Activated B cell treated with CpG ODN at 0.5 μM for 24 hours (primary cell): ENCODE results near the gene OTUD3. TPM values are rescaled to one million over a fixed set of nuclear protein-coding genes. Genes with fewer than 3 reads are reported as not detected.

Experiments used
- ATAC-seq: fragments of 200-7000 bp; cut with Tn5 transposase; one replicate; pipeline ENCODE4 v1.10.0; 2021; ENCODE audit warnings: low read depth, mild to moderate bottlenecking, moderate library complexity
- CTCF ChIA-PET: fragments of 350-600 bp; sonication (Branson Sonifier 250); formaldehyde crosslinking; loops from one replicate; lab custom pipeline; 2021; ENCODE audit warnings: antibody characterized with exemption; lab: Charles Lee
- POLR2A ChIA-PET: fragments of 350-600 bp; sonication (Branson Sonifier 250); formaldehyde crosslinking; loops from one replicate; lab custom pipeline; 2021; ENCODE audit warnings: antibody characterized with exemption; lab: Charles Lee
- DNase-seq: peaks from one replicate; pipeline ENCODE4 v3.0.0; 2022
- H3K27ac Mint-ChIP-seq: one replicate; pipeline ENCODE4 v1.8.0; 2020; ENCODE audit warnings: mixed read lengths
- H3K27me3 Mint-ChIP-seq: one replicate; pipeline ENCODE4 v1.8.0; 2021; ENCODE audit warnings: mixed read lengths
- H3K36me3 Mint-ChIP-seq: one replicate; pipeline ENCODE4 v1.8.0; 2021; ENCODE audit warnings: low read depth, mixed read lengths
- H3K4me1 Mint-ChIP-seq: one replicate; pipeline ENCODE4 v1.8.0; 2021; ENCODE audit warnings: mixed read lengths
- H3K4me3 Mint-ChIP-seq: one replicate; pipeline ENCODE4 v1.8.0; 2020; ENCODE audit warnings: mild to moderate bottlenecking, mixed read lengths
- H3K9me3 Mint-ChIP-seq: one replicate; pipeline ENCODE4 v1.8.0; 2020; ENCODE audit warnings: mixed read lengths
- intact Hi-C: fragments of 100-400 bp; cut with micrococcal nuclease; formaldehyde crosslinking; loops from one replicate; pipeline ENCODE4 v1.15.1; 2024
- total RNA-seq: library from RNA; stranded (reverse); gene quantifications from 2 replicates; pipeline ENCODE4 v1.2.3, GENCODE V29; 2022
- TF ChIP-seq, protein P1 (sequence below): fragments of 200-600 bp; IDR thresholded peaks from one replicate; pipeline ENCODE4 v1.8.0; 2022; ENCODE audit warnings: antibody characterized with exemption, mild to moderate bottlenecking

Gene OTUD3
- total RNA-seq, 1 donor from 2014 or later: 14.2 TPM

DNA sequence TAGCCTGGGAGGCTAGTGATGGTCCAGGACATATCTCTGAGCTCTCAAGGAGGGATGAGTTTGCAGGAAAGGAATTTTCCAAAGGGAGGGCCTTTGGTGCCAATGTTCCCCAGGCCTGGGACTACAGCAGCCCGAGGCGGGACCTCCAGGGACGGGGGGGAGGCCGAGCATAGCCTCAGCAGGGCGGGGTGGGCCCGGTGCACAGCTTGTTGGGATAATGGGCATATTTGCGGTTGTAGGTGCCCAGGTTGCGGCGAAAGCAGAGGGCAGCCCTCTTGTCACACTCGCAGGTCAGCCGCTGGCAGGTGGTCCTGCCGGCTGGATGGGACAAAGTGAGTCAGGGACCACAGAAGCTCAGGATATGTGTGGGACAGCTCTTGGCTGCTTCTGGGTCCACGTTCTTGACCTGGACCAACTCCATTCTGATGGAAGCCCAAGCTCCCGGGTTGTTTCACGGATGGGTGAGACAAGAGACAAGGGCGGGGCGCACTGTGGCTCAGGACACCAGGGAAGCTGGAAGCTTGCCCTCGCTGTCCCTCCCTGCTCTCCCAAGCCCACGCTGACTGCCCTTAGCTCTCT is 38.0 kb downstream of the OTUD3 start:
- Mint-ChIP-seq H3K27ac (no peak overlapping the region), H3K4me1 (peaks cover 2% of the 10 kb centered on the region), H3K27me3 (peaks cover 5% of the 10 kb centered on the region), H3K36me3 (no peaks in the 10 kb centered on the region), H3K4me3 (no peak overlapping the region), H3K9me3 (no peaks in the 10 kb centered on the region)
- POLR2A ChIA-PET: interaction anchor here (0.5 kb wide), 1 partner anchor 233 kb away, joined by 3 read pairs; no protein-coding TSS in a partner anchor
- CTCF ChIA-PET: interaction anchor here (1.1 to 6.8 kb wide), 4 partner anchors 232 to 293 kb away, joined by 3 to 91 read pairs (median 5); no protein-coding TSS in a partner anchor
- DNase-seq (no peak), ATAC-seq (no peak)
- intact Hi-C loops: no loop called here
- TF ChIP-seq, protein P1, sequence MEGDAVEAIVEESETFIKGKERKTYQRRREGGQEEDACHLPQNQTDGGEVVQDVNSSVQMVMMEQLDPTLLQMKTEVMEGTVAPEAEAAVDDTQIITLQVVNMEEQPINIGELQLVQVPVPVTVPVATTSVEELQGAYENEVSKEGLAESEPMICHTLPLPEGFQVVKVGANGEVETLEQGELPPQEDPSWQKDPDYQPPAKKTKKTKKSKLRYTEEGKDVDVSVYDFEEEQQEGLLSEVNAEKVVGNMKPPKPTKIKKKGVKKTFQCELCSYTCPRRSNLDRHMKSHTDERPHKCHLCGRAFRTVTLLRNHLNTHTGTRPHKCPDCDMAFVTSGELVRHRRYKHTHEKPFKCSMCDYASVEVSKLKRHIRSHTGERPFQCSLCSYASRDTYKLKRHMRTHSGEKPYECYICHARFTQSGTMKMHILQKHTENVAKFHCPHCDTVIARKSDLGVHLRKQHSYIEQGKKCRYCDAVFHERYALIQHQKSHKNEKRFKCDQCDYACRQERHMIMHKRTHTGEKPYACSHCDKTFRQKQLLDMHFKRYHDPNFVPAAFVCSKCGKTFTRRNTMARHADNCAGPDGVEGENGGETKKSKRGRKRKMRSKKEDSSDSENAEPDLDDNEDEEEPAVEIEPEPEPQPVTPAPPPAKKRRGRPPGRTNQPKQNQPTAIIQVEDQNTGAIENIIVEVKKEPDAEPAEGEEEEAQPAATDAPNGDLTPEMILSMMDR: no peak

DNA sequence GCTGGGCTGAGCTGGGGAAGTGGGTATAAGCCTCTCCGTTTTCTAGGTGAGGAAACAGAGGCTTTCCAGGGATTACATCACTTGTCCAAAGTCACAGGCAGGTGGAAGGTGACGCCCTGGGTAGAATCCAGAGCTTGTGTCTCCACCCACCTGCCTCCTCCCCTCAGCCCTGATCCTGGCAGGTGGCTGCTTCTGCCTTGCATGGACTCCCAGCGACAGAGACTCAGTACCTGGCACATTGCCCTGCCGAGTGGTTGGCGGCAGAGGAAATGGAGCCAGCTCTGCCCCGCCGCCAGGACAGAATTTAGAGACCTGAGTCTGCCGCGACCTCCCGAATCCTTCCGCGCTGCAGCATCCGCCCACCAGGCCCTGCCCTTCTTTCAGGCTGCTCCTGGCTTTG is 39.1 kb downstream of the OTUD3 start:
- no peaks in the 10 kb centered on the region for H3K36me3 Mint-ChIP-seq
- POLR2A ChIA-PET: no interaction called here

GRCh38 chr1:19922015-19922688 is 40.0 kb downstream of the OTUD3 start:
- POLR2A ChIA-PET: no interaction called here
- Mint-ChIP-seq H3K9me3 (no peaks in the 10 kb centered on the region), H3K4me3 (no peak overlapping the region), H3K27me3 (peaks cover 5% of the 10 kb centered on the region), H3K4me1 (peaks cover 2% of the 10 kb centered on the region), H3K36me3 (no peaks in the 10 kb centered on the region), H3K27ac (no peak overlapping the region)
- TF ChIP-seq, protein P1: no peak
- ATAC-seq (no peak), DNase-seq (no peak)
- intact Hi-C loops: no loop called here
- CTCF ChIA-PET: interaction anchor here (0.9 to 6.8 kb wide), 2 partner anchors 230 to 271 kb away, joined by 3 to 91 read pairs; no protein-coding TSS in a partner anchor

More for the DNA sequence above, 39.1 kb downstream of the OTUD3 start:
- Mint-ChIP-seq H3K4me1 (peaks cover 2% of the 10 kb centered on the region), H3K27me3 (peaks cover 5% of the 10 kb centered on the region), H3K27ac (no peak overlapping the region), H3K9me3 (no peaks in the 10 kb centered on the region), H3K4me3 (no peak overlapping the region)
- TF ChIP-seq, protein P1: no peak
- intact Hi-C loops: no loop called here
- CTCF ChIA-PET: interaction anchor here (0.9 to 6.8 kb wide), 3 partner anchors 231 to 274 kb away, joined by 3 to 91 read pairs (median 6); no protein-coding TSS in a partner anchor
- DNase-seq: no peak
- ATAC-seq: no peak

- Mint-ChIP-seq H3K4me1 (no peaks in the 10 kb centered on the region), H3K9me3 (no peaks in the 10 kb centered on the region), H3K36me3 (no peaks in the 10 kb centered on the region), H3K27ac (no peak within 1 kb of the TSS), H3K4me3 (no peak within 1 kb of the TSS), H3K27me3 (peaks cover 5% of the 10 kb centered on the region)
- DNase-seq (no peak), ATAC-seq (no peak)
- ChIA-PET POLR2A (no interaction called here), CTCF (interaction anchor here (0.5 kb wide), 1 partner anchor 340 kb away, joined by 3 read pairs; no protein-coding TSS in a partner anchor)
- TF ChIP-seq, protein P1: no peak
- intact Hi-C loops: no loop called here
These were observed 41.1 kb downstream of the OTUD3 start, which contains the start of gene PLA2G2E for GRCh38 chr1:19923137-19923952. Gene PLA2G2E, minus strand, starts transcription at chr1:19923617. Its CDS starts 58 bp downstream, at chr1:19923559.
